Activated B cell treated with CpG ODN at 0.5 μM for 24 hours (primary cell): ENCODE results near the gene RRP8. TPM values are rescaled to one million over a fixed set of nuclear protein-coding genes. Genes with fewer than 3 reads are reported as not detected.

Experiments used
- ATAC-seq: fragments of 200-7000 bp; cut with Tn5 transposase; one replicate; pipeline ENCODE4 v1.10.0; 2021; ENCODE audit warnings: low read depth, mild to moderate bottlenecking, moderate library complexity
- CTCF ChIA-PET: fragments of 350-600 bp; sonication (Branson Sonifier 250); formaldehyde crosslinking; loops from one replicate; lab custom pipeline; 2021; ENCODE audit warnings: antibody characterized with exemption; lab: Charles Lee
- POLR2A ChIA-PET: fragments of 350-600 bp; sonication (Branson Sonifier 250); formaldehyde crosslinking; loops from one replicate; lab custom pipeline; 2021; ENCODE audit warnings: antibody characterized with exemption; lab: Charles Lee
- DNase-seq: peaks from one replicate; pipeline ENCODE4 v3.0.0; 2022
- H3K27ac Mint-ChIP-seq: one replicate; pipeline ENCODE4 v1.8.0; 2020; ENCODE audit warnings: mixed read lengths
- H3K27me3 Mint-ChIP-seq: one replicate; pipeline ENCODE4 v1.8.0; 2021; ENCODE audit warnings: mixed read lengths
- H3K36me3 Mint-ChIP-seq: one replicate; pipeline ENCODE4 v1.8.0; 2021; ENCODE audit warnings: low read depth, mixed read lengths
- H3K4me1 Mint-ChIP-seq: one replicate; pipeline ENCODE4 v1.8.0; 2021; ENCODE audit warnings: mixed read lengths
- H3K4me3 Mint-ChIP-seq: one replicate; pipeline ENCODE4 v1.8.0; 2020; ENCODE audit warnings: mild to moderate bottlenecking, mixed read lengths
- H3K9me3 Mint-ChIP-seq: one replicate; pipeline ENCODE4 v1.8.0; 2020; ENCODE audit warnings: mixed read lengths
- intact Hi-C: fragments of 100-400 bp; cut with micrococcal nuclease; formaldehyde crosslinking; loops from one replicate; pipeline ENCODE4 v1.15.1; 2024
- total RNA-seq: library from RNA; stranded (reverse); gene quantifications from 2 replicates; pipeline ENCODE4 v1.2.3, GENCODE V29; 2022
- TF ChIP-seq, protein P1 (sequence below): fragments of 200-600 bp; IDR thresholded peaks from one replicate; pipeline ENCODE4 v1.8.0; 2022; ENCODE audit warnings: antibody characterized with exemption, mild to moderate bottlenecking

The RRP8 gene
- total RNA-seq, 1 donor from 2014 or later: 29.1 TPM

DNA sequence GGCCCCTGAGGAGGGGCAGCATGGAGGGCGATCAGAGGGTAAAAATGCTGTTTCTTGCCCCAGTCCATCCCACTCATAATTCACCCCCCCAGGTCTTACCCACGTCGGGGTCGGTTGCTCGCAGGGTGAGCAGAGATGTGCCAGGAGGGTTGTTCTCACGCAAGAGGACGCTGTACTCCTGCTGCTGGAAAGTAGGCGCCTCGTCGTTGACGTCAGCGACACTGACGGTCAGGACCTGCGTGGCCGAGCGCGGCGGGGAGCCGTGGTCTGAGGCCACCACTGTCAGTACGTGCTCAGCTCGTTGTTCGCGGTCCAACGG, 26.1 kb upstream of the RRP8 start:
- Mint-ChIP-seq H3K27me3 (no peaks in the 10 kb centered on the region), H3K27ac (no peak overlapping the region), H3K9me3 (no peaks in the 10 kb centered on the region), H3K36me3 (no peaks in the 10 kb centered on the region), H3K4me3 (no peak overlapping the region), H3K4me1 (peaks cover 20% of the 10 kb centered on the region)
- intact Hi-C loops: no loop called here
- TF ChIP-seq, protein P1, sequence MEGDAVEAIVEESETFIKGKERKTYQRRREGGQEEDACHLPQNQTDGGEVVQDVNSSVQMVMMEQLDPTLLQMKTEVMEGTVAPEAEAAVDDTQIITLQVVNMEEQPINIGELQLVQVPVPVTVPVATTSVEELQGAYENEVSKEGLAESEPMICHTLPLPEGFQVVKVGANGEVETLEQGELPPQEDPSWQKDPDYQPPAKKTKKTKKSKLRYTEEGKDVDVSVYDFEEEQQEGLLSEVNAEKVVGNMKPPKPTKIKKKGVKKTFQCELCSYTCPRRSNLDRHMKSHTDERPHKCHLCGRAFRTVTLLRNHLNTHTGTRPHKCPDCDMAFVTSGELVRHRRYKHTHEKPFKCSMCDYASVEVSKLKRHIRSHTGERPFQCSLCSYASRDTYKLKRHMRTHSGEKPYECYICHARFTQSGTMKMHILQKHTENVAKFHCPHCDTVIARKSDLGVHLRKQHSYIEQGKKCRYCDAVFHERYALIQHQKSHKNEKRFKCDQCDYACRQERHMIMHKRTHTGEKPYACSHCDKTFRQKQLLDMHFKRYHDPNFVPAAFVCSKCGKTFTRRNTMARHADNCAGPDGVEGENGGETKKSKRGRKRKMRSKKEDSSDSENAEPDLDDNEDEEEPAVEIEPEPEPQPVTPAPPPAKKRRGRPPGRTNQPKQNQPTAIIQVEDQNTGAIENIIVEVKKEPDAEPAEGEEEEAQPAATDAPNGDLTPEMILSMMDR: no peak
- ChIA-PET CTCF (interaction anchor here (0.9 kb wide), 1 partner anchor 10 kb away, joined by 3 read pairs; the partner anchor contains the start of gene TPP1), POLR2A (interaction anchor here (1.0 to 1.3 kb wide), 3 partner anchors 9 to 17 kb away, joined by 3 to 4 read pairs (median 4); no protein-coding TSS in a partner anchor)
- DNase-seq: no peak
- ATAC-seq: no peak

DNA sequence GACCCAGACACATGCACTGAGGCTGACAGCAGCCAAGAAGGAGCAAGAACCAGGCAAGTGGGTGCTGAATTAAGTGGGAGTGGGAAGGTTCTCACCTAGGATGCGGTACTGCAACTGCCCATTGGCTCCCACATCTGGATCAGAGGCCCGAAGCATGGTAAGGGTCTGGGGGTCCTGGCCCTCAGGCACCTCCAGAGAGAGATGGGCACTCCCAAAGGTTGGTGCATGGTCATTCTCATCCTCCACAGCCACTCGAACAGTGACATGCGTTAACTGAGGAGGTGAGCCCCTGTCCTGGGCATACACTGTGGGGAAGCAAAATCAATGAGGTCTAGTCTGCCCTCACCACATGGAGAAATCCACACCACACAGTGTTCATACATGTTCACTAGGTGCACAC, 25.1 kb upstream of the RRP8 start:
- H3K27me3 Mint-ChIP-seq: no peaks in the 10 kb centered on the region
- intact Hi-C loops: no loop called here
- H3K36me3 Mint-ChIP-seq: no peaks in the 10 kb centered on the region
- CTCF ChIA-PET: no interaction called here
- H3K4me3 Mint-ChIP-seq: no peak overlapping the region
- POLR2A ChIA-PET: interaction anchor here (1.0 to 1.3 kb wide), 4 partner anchors 8 to 19 kb away, joined by 3 to 4 read pairs (median 4); no protein-coding TSS in a partner anchor
- no peak overlapping the region for H3K27ac Mint-ChIP-seq
- TF ChIP-seq, protein P1: no peak
- no peak for DNase-seq
- ATAC-seq: no peak
- peaks cover 20% of the 10 kb centered on the region for H3K4me1 Mint-ChIP-seq
- H3K9me3 Mint-ChIP-seq: no peaks in the 10 kb centered on the region

DNA sequence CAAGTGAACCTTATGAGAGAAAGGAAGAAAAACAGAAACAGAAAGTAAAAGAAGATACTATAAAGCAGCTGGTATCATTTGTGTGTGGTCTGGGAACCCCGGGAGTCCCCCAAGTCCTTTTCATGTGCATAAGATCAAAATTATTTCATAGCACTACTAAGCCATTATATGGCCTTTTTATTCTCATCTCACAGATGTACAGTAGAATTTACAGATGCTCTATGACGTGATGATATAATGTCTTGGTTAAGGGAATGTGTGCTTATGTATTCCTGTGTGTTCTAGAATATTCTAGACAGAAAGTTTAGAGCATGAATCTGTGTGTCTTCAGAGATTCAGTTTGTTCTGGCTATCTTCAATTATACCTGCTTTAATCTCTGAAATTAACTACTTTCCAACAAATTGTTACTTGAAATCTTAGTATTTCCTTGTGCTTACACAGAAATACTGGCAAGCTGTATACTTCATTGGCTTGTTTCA, 24.4 kb upstream of the RRP8 start:
- POLR2A ChIA-PET: interaction anchor here (0.8 to 1.6 kb wide), 5 partner anchors 9 to 56 kb away, joined by 3 to 14 read pairs (median 4); partner anchors contain the start of genes MRPL17, TAF10 and TPP1
- no peak for DNase-seq

DNA sequence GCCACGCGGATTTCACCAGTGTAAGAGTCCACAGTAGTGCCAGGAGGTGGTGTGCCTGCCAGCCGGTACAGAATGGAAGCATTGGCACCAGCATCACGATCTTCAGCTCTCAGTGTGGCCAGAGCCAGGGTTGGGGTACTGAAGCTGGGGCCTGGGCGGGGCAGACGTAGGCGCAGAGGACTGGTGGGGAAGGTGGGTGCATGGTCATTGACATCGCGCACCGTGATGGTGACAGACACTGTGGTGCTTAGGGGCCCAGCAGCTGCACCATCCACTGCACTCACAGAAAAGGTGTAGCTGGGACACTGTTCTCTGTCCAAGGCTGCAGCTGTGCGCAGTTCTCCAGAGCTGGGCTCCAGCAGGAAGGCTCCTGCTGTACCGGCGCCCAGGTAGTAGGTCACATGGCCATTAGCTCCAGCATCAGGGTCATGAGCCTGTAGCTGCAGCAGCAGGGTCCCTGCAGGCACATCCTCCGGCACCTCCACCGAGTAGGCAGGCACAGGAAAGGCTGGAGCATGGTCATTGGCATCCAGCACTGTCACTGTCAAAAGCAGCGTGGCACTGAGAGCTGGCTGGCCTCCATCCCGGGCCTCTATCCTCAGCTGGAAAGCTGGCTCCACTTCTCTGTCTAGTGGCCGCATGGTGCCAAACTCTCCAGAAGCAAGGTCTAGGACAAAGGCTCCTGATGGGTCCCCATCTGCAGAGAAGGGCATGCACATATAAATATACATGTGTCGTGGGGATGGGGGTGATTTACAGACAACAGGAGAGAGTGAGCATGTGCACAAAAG, 23.8 kb upstream of the RRP8 start:
- Mint-ChIP-seq H3K27ac (peak overlapping the region; percentile 24), H3K9me3 (no peaks in the 10 kb centered on the region), H3K36me3 (no peaks in the 10 kb centered on the region), H3K4me1 (peaks cover 20% of the 10 kb centered on the region), H3K4me3 (no peak overlapping the region), H3K27me3 (no peaks in the 10 kb centered on the region)
- ChIA-PET CTCF (interaction anchor here (0.9 to 1.1 kb wide), 2 partner anchors 9 to 56 kb away, joined by 3 read pairs; partner anchors contain the start of genes MRPL17 and TPP1), POLR2A (interaction anchor here (0.8 to 1.6 kb wide), 5 partner anchors 8 to 56 kb away, joined by 3 to 14 read pairs (median 4); partner anchors contain the start of genes MRPL17, TAF10 and TPP1)
- ATAC-seq (no peak), DNase-seq (peak; percentile 12)
- intact Hi-C loops: loop anchor here (2.0 kb wide), 2 partner anchors 20 kb away; no protein-coding TSS in a partner anchor
- TF ChIP-seq, protein P1: no peak

More for the DNA sequence above, 24.4 kb upstream of the RRP8 start:
- Mint-ChIP-seq H3K36me3 (no peaks in the 10 kb centered on the region), H3K4me3 (no peak overlapping the region), H3K27ac (peak overlapping the region; percentile 24), H3K4me1 (peaks cover 20% of the 10 kb centered on the region), H3K27me3 (no peaks in the 10 kb centered on the region), H3K9me3 (no peaks in the 10 kb centered on the region)
- CTCF ChIA-PET: interaction anchor here (0.9 to 1.1 kb wide), 2 partner anchors 9 to 55 kb away, joined by 3 read pairs; partner anchors contain the start of genes MRPL17 and TPP1
- ATAC-seq: peak; percentile 67
- TF ChIP-seq, protein P1: no peak
- intact Hi-C loops: loop anchor here (2.0 kb wide), 2 partner anchors 19 to 21 kb away; no protein-coding TSS in a partner anchor
